Dorsolateral prefrontal cortex (tissue), 118 donors: Measurements from ENCODE around the gene FAM181A. TPM values are rescaled to one million over a fixed set of nuclear protein-coding genes. Genes with fewer than 3 reads are reported as not detected.

Source experiments
- microRNA-seq, 43 experiments: library from miRNA; unstranded; fragments of <30 nt; microRNA quantifications; one replicate each; pipeline ENCODE4 v1.2.0, GENCODE V29; 2022
- total RNA-seq, 120 experiments: library from RNA; stranded (reverse); gene quantifications; one replicate each; pipeline versions ENCODE4 v1.2.3 to v1.2.4, GENCODE V29; 2022

The FAM181A gene
- total RNA-seq, 120 experiments from 2014 or later: 1.8 to 18.0 (median 6.0) TPM

Small RNA genes within 50 kb of the gene (microRNA-seq; reads per million reads assigned to microRNA genes)
- 0 to 1.0 (median 0) reads per million in 43 experiments for gene MIR4506

Other genes with a start within 250 kb of the FAM181A start
- gene PRIMA1, start 138.9 kb upstream of the FAM181A start, total RNA-seq: 10 to 100 TPM in 75 of 120 experiments, 1 to 10 TPM in 45; 1.8 to 88.2 (median 11.1) TPM
- gene ASB2, start 49.2 kb downstream of the FAM181A start, total RNA-seq: 10 to 100 TPM in 40 of 120 experiments, 1 to 10 TPM in 80; 1.7 to 20.6 (median 8.5) TPM
- under 1 TPM in 2 of 120 experiments, not detected in 118; 0.38 to 0.95 TPM for gene CCDC197, start 70.0 kb downstream of the FAM181A start, total RNA-seq
- gene OTUB2, start 99.0 kb downstream of the FAM181A start, total RNA-seq: 1 to 10 TPM in 117 of 120 experiments, under 1 TPM in 3; 0.49 to 4.7 (median 2.3) TPM
- 100 to 1,000 TPM; 170 to 541 (median 413) TPM for gene DDX24, start 153.9 kb downstream of the FAM181A start, total RNA-seq
- gene IFI27L1, start 154.0 kb downstream of the FAM181A start, total RNA-seq: 10 to 100 TPM; 13.3 to 47.8 (median 25.5) TPM
- gene IFI27, start 183.4 kb downstream of the FAM181A start, total RNA-seq: 100 to 1,000 TPM in 12 of 120 experiments, 10 to 100 TPM in 108; 23.6 to 180 (median 60.5) TPM
- gene IFI27L2, start 202.3 kb downstream of the FAM181A start, total RNA-seq: 100 to 1,000 TPM in 1 of 120 experiments, 10 to 100 TPM in 119; 39.5 to 131 (median 61.8) TPM
- gene PPP4R4, start 247.0 kb downstream of the FAM181A start, total RNA-seq: 10 to 100 TPM in 119 of 120 experiments, 1 to 10 TPM in 1; 9.9 to 65.6 (median 28.7) TPM